ENCODE results near the gene RERE. TPM values are rescaled to one million over a fixed set of nuclear protein-coding genes. Genes with fewer than 3 reads are reported as not detected.

RERE gene
- total and polyA plus RNA-seq, 2 experiments from 2014 or later: 148 to 170 TPM

DNA sequence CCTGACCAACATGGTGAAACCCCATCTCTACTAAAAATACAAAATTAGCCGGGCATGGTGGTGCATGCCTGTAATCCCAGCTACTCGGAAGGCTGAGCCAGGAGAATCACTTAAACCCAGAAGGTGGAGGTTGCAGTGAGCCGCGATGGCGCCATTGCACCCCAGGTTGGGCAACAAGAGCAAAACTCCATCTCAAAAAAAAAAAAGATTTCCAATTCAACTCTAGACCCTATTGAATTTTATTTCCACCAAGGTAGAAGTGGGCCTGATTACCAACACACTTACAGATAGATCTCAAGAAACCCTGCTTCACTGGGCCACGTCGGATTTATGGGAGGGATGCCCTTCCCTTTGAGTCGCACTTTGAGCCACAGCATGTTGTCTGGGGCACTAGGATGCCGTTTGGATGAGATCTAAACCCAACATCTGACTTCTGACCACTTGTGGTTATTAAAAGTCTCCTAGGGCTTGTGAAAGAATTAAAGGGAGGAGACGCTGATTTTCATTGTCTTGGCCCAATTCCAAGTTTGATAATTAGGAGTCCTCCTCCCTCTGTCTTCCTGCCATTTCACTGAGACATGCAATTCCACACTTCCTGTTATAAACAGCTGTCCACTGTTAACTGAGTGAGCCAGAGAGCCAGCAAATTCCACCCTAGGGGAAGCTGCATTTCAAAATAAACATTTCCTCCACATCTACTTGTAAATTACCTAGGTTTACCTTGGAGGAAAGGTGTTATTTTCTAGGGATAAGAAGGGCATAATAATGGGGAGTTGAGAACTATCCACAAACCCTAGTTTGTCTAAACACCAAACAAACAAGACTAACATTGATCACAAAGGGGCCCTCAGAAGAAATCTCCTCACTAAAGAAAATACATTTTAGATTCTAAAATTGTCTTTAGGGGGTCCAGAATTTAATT, 5.2 kb upstream of the RERE start (continued):
- TF ChIP-seq, protein P1, sequence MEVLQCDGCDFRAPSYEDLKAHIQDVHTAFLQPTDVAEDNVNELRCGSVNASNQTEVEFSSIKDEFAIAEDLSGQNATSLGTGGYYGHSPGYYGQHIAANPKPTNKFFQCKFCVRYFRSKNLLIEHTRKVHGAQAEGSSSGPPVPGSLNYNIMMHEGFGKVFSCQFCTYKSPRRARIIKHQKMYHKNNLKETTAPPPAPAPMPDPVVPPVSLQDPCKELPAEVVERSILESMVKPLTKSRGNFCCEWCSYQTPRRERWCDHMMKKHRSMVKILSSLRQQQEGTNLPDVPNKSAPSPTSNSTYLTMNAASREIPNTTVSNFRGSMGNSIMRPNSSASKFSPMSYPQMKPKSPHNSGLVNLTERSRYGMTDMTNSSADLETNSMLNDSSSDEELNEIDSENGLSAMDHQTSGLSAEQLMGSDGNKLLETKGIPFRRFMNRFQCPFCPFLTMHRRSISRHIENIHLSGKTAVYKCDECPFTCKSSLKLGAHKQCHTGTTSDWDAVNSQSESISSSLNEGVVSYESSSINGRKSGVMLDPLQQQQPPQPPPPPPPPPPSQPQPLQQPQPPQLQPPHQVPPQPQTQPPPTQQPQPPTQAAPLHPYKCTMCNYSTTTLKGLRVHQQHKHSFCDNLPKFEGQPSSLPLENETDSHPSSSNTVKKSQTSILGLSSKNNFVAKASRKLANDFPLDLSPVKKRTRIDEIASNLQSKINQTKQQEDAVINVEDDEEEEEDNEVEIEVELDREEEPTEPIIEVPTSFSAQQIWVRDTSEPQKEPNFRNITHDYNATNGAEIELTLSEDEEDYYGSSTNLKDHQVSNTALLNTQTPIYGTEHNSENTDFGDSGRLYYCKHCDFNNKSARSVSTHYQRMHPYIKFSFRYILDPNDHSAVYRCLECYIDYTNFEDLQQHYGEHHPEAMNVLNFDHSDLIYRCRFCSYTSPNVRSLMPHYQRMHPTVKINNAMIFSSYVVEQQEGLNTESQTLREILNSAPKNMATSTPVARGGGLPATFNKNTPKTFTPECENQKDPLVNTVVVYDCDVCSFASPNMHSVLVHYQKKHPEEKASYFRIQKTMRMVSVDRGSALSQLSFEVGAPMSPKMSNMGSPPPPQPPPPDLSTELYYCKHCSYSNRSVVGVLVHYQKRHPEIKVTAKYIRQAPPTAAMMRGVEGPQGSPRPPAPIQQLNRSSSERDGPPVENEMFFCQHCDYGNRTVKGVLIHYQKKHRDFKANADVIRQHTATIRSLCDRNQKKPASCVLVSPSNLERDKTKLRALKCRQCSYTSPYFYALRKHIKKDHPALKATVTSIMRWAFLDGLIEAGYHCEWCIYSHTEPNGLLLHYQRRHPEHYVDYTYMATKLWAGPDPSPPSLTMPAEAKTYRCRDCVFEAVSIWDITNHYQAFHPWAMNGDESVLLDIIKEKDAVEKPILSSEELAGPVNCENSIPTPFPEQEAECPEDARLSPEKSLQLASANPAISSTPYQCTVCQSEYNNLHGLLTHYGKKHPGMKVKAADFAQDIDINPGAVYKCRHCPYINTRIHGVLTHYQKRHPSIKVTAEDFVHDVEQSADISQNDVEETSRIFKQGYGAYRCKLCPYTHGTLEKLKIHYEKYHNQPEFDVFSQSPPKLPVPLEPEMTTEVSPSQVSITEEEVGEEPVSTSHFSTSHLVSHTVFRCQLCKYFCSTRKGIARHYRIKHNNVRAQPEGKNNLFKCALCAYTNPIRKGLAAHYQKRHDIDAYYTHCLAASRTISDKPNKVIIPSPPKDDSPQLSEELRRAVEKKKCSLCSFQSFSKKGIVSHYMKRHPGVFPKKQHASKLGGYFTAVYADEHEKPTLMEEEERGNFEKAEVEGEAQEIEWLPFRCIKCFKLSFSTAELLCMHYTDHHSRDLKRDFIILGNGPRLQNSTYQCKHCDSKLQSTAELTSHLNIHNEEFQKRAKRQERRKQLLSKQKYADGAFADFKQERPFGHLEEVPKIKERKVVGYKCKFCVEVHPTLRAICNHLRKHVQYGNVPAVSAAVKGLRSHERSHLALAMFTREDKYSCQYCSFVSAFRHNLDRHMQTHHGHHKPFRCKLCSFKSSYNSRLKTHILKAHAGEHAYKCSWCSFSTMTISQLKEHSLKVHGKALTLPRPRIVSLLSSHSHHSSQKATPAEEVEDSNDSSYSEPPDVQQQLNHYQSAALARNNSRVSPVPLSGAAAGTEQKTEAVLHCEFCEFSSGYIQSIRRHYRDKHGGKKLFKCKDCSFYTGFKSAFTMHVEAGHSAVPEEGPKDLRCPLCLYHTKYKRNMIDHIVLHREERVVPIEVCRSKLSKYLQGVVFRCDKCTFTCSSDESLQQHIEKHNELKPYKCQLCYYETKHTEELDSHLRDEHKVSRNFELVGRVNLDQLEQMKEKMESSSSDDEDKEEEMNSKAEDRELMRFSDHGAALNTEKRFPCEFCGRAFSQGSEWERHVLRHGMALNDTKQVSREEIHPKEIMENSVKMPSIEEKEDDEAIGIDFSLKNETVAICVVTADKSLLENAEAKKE (CRISPR knock-in tag; IDR thresholded peaks at IDR 0.05): no peak
- no peak for TF ChIP-seq EZH2phosphoT487 (IDR thresholded peaks at IDR 0.05; ENCODE audit: unreplicated experiment)
- TF ChIP-seq NANOG (IDR thresholded peaks at IDR 0.05; ENCODE audit: borderline replicate concordance): no peak
- TF ChIP-seq JUNB (IDR thresholded peaks at IDR 0.05; ENCODE audit: unreplicated experiment): no peak
- TF ChIP-seq ZNF331 (CRISPR knock-in tag; IDR thresholded peaks at IDR 0.05; ENCODE audit: low read depth): no peak
- TF ChIP-seq CREB1 (CRISPR knock-in tag; IDR thresholded peaks at IDR 0.05; ENCODE audit: low read depth): no peak
- no peak for TF ChIP-seq ZNF114 (CRISPR knock-in tag; IDR thresholded peaks at IDR 0.05)
- no peak for TF ChIP-seq EZH2 (IDR thresholded peaks at IDR 0.05; ENCODE audit: low read depth, unreplicated experiment)
- TF ChIP-seq POLR2AphosphoS5 (IDR thresholded peaks at IDR 0.05; ENCODE audit: low read depth): no peak
- TF ChIP-seq STAT1 (IDR thresholded peaks at IDR 0.05; ENCODE audit: unreplicated experiment): no peak
